Ovary (tissue), 3 donors: ENCODE results near the gene MYRF.

Source experiments
- POLR2A ChIP-seq: fragments of 450-650 bp; IDR thresholded peaks from one replicate; pipeline ENCODE4 v1.6.1; 2017; ENCODE audit warnings: antibody characterized with exemption, mild to moderate bottlenecking, moderate library complexity
- TF ChIP-seq, protein P1 (sequence below), 3 donors: fragments of 450-650 bp in 2 of 3; fragments of 200-600 bp in 1 of 3; IDR thresholded peaks; one replicate each; pipeline versions ENCODE4 v1.5.1 to v1.8.0; 2016 to 2022; ENCODE audit warnings: antibody characterized with exemption in 3 of 3, mild to moderate bottlenecking in 1 of 3
- donor health status: DM: no; HTN: no; CAD: no.

DNA sequence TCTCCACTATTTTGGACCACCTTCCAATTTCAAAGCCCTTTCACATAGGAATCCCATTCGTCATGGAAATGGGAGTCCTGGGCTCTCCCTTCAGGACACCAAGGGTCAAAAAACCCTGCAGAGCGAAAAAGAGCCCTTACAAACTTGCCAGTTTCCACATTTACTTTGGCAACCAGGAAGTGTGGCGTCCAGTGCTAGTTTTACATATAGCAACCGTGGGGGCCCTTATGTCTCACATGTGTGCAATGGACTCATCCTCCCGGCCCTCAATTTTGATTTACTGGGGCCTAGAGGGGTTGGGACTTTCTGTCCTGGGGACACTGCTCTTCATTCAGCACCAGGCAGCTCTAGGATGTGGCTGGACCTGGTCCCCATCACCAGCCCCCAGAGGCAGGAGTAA, 38.5 kb upstream of the MYRF start:
- TF ChIP-seq, protein P1, sequence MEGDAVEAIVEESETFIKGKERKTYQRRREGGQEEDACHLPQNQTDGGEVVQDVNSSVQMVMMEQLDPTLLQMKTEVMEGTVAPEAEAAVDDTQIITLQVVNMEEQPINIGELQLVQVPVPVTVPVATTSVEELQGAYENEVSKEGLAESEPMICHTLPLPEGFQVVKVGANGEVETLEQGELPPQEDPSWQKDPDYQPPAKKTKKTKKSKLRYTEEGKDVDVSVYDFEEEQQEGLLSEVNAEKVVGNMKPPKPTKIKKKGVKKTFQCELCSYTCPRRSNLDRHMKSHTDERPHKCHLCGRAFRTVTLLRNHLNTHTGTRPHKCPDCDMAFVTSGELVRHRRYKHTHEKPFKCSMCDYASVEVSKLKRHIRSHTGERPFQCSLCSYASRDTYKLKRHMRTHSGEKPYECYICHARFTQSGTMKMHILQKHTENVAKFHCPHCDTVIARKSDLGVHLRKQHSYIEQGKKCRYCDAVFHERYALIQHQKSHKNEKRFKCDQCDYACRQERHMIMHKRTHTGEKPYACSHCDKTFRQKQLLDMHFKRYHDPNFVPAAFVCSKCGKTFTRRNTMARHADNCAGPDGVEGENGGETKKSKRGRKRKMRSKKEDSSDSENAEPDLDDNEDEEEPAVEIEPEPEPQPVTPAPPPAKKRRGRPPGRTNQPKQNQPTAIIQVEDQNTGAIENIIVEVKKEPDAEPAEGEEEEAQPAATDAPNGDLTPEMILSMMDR (IDR thresholded peaks at IDR 0.05) = no peak
- no peak for TF ChIP-seq POLR2A
